ENCODE measurements around the gene PDLIM4.

Gene PDLIM4

GRCh38 chr5:132281856-132282614 lies 24.5 kb downstream of the PDLIM4 start:
- Histone ChIP-seq H3K9me3 (ENCODE audit: insufficient read depth, low read length) (no peaks in the 10 kb centered on the region), H3K4me1 (ENCODE audit: insufficient read depth, insufficient read length) (no peaks in the 10 kb centered on the region), H3K9ac (ENCODE audit: insufficient read length, low read depth) (no peak overlapping the region), H3K36me3 (ENCODE audit: insufficient read depth, insufficient read length, low read length) (no peaks in the 10 kb centered on the region), H3K27me3 (ENCODE audit: insufficient read depth, insufficient read length) (no peaks in the 10 kb centered on the region), H3K4me3 (ENCODE audit: insufficient read length, low read depth) (no peak overlapping the region)
- no peak for DNase-seq (ENCODE audit: low read depth, low spot score)
- TF ChIP-seq SUZ12 (IDR thresholded peaks at IDR 0.05; ENCODE audit: extremely low read depth, insufficient read depth, insufficient read length) (no peak), ZNF274 (IDR thresholded peaks at IDR 0.05; ENCODE audit: low read depth, low read length) (no peak), YY1 (IDR thresholded peaks at IDR 0.05; ENCODE audit: insufficient read depth, insufficient read length) (no peak)

GRCh38 chr5:132283423-132284043 lies 26.0 kb downstream of the PDLIM4 start:
- H3K9ac ChIP-seq (ENCODE audit: insufficient read length, low read depth) = no peak overlapping the region
- no peaks in the 10 kb centered on the region for H3K4me1 ChIP-seq (ENCODE audit: insufficient read depth, insufficient read length)
- H3K27me3 ChIP-seq (ENCODE audit: insufficient read depth, insufficient read length) = no peaks in the 10 kb centered on the region
- no peaks in the 10 kb centered on the region for H3K36me3 ChIP-seq (ENCODE audit: insufficient read depth, insufficient read length, low read length)
- no peak for DNase-seq (ENCODE audit: low read depth, low spot score)
- H3K4me3 ChIP-seq (ENCODE audit: insufficient read length, low read depth) = no peak overlapping the region
- TF ChIP-seq SUZ12 (IDR thresholded peaks at IDR 0.05; ENCODE audit: extremely low read depth, insufficient read depth, insufficient read length) (no peak), ZNF274 (IDR thresholded peaks at IDR 0.05; ENCODE audit: low read depth, low read length) (no peak), YY1 (IDR thresholded peaks at IDR 0.05; ENCODE audit: insufficient read depth, insufficient read length) (no peak)
- no peaks in the 10 kb centered on the region for H3K9me3 ChIP-seq (ENCODE audit: insufficient read depth, low read length)

GRCh38 chr5:132289097-132289496 lies 31.6 kb downstream of the PDLIM4 start:
- Histone ChIP-seq H3K36me3 (ENCODE audit: insufficient read depth, insufficient read length, low read length) (no peaks in the 10 kb centered on the region), H3K9me3 (ENCODE audit: insufficient read depth, low read length) (no peaks in the 10 kb centered on the region), H3K4me3 (ENCODE audit: insufficient read length, low read depth) (no peak overlapping the region), H3K4me1 (ENCODE audit: insufficient read depth, insufficient read length) (no peaks in the 10 kb centered on the region), H3K9ac (ENCODE audit: insufficient read length, low read depth) (no peak overlapping the region), H3K27me3 (ENCODE audit: insufficient read depth, insufficient read length) (no peaks in the 10 kb centered on the region)
- no peak for DNase-seq (ENCODE audit: low read depth, low spot score)
- TF ChIP-seq SUZ12 (IDR thresholded peaks at IDR 0.05; ENCODE audit: extremely low read depth, insufficient read depth, insufficient read length) (no peak), ZNF274 (IDR thresholded peaks at IDR 0.05; ENCODE audit: low read depth, low read length) (no peak), YY1 (IDR thresholded peaks at IDR 0.05; ENCODE audit: insufficient read depth, insufficient read length) (no peak)

- no peak overlapping the region for H3K9ac ChIP-seq (ENCODE audit: insufficient read length, low read depth)
Observed at GRCh38 chr5:132291026-132291425, 33.5 kb downstream of the PDLIM4 start.

GRCh38 chr5:132293066-132293991 lies 35.8 kb downstream of the PDLIM4 start:
- no peak for TF ChIP-seq SUZ12 (IDR thresholded peaks at IDR 0.05; ENCODE audit: extremely low read depth, insufficient read depth, insufficient read length)
- no peak for TF ChIP-seq ZNF274 (IDR thresholded peaks at IDR 0.05; ENCODE audit: low read depth, low read length)
- peak; percentile 44 for TF ChIP-seq YY1 (IDR thresholded peaks at IDR 0.05; ENCODE audit: insufficient read depth, insufficient read length)
- H3K9me3 ChIP-seq (ENCODE audit: insufficient read depth, low read length) = no peaks in the 10 kb centered on the region
- H3K4me3 ChIP-seq (ENCODE audit: insufficient read length, low read depth) = peak overlapping the region; percentile 67
- peaks cover 5% of the 10 kb centered on the region for H3K4me1 ChIP-seq (ENCODE audit: insufficient read depth, insufficient read length)
- no peaks in the 10 kb centered on the region for H3K36me3 ChIP-seq (ENCODE audit: insufficient read depth, insufficient read length, low read length)
- peaks cover 19% of the 10 kb centered on the region for H3K27me3 ChIP-seq (ENCODE audit: insufficient read depth, insufficient read length)
- peak; percentile 63 for DNase-seq (ENCODE audit: low read depth, low spot score)
- peak overlapping the region; percentile 86 for H3K9ac ChIP-seq (ENCODE audit: insufficient read length, low read depth)

More at GRCh38 chr5:132291026-132291425, 33.5 kb downstream of the PDLIM4 start:
- H3K9me3 ChIP-seq (ENCODE audit: insufficient read depth, low read length) = no peaks in the 10 kb centered on the region
- H3K27me3 ChIP-seq (ENCODE audit: insufficient read depth, insufficient read length) = peaks cover 18% of the 10 kb centered on the region
- H3K4me3 ChIP-seq (ENCODE audit: insufficient read length, low read depth) = no peak overlapping the region
- peaks cover 5% of the 10 kb centered on the region for H3K4me1 ChIP-seq (ENCODE audit: insufficient read depth, insufficient read length)
- TF ChIP-seq YY1 (IDR thresholded peaks at IDR 0.05; ENCODE audit: insufficient read depth, insufficient read length) (no peak), SUZ12 (IDR thresholded peaks at IDR 0.05; ENCODE audit: extremely low read depth, insufficient read depth, insufficient read length) (no peak), ZNF274 (IDR thresholded peaks at IDR 0.05; ENCODE audit: low read depth, low read length) (no peak)
- no peaks in the 10 kb centered on the region for H3K36me3 ChIP-seq (ENCODE audit: insufficient read depth, insufficient read length, low read length)
- no peak for DNase-seq (ENCODE audit: low read depth, low spot score)

GRCh38 chr5:132293992-132294727 lies 36.7 kb downstream of the PDLIM4 start, which contains the start of gene SLC22A4:
SLC22A4 (plus strand) TSS chr5:132294394; CDS start chr5:132294617, 223 bp downstream.
- Histone ChIP-seq H3K4me1 (ENCODE audit: insufficient read depth, insufficient read length) (peaks cover 5% of the 10 kb centered on the region), H3K9ac (ENCODE audit: insufficient read length, low read depth) (peak within 1 kb of the TSS; percentile 86), H3K27me3 (ENCODE audit: insufficient read depth, insufficient read length) (peaks cover 19% of the 10 kb centered on the region), H3K4me3 (ENCODE audit: insufficient read length, low read depth) (peak within 1 kb of the TSS; percentile 67), H3K36me3 (ENCODE audit: insufficient read depth, insufficient read length, low read length) (no peaks in the 10 kb centered on the region), H3K9me3 (ENCODE audit: insufficient read depth, low read length) (no peaks in the 10 kb centered on the region)
- no peak for TF ChIP-seq YY1 (IDR thresholded peaks at IDR 0.05; ENCODE audit: insufficient read depth, insufficient read length)
- no peak for TF ChIP-seq ZNF274 (IDR thresholded peaks at IDR 0.05; ENCODE audit: low read depth, low read length)
- TF ChIP-seq SUZ12 (IDR thresholded peaks at IDR 0.05; ENCODE audit: extremely low read depth, insufficient read depth, insufficient read length) = no peak
- DNase-seq (ENCODE audit: low read depth, low spot score) = peak; percentile 77

All from NT2/D1 (cell line).